A673 (cell line): ENCODE results near the gene NUP62. TPM values are rescaled to one million over a fixed set of nuclear protein-coding genes. Genes with fewer than 3 reads are reported as not detected.

Experiments
- BruUV-seq: library from RNA; stranded (reverse); fragments of 400-500 nt; replicated peaks from 2 replicates; lab custom pipeline; 2021; lab: Mats Ljungman, UMichigan
- CTCF ChIA-PET: fragments of 300-600 bp; sonication (Branson Sonifier 250); formaldehyde crosslinking; loops from one replicate; lab custom pipeline; 2022; ENCODE audit warnings: antibody characterized with exemption; lab: Charles Lee
- POLR2A ChIA-PET: fragments of 300-600 bp; sonication (Branson Sonifier 250); formaldehyde crosslinking; loops from one replicate; lab custom pipeline; 2022; ENCODE audit warnings: antibody characterized with exemption; ENCODE audit not compliant: low non-redundant PET; lab: Charles Lee
- DNase-seq: peaks from one replicate; pipeline ENCODE4 v3.0.0-alpha.2; 2015; ENCODE audit warnings: low spot score
- H3K27ac ChIP-seq: fragments of 200-600 bp; sonication (generic); 2 replicates; pipeline ENCODE4 v1.5.1; 2016; ENCODE audit warnings: mixed run types, low read depth, mild to moderate bottlenecking, mixed read lengths, antibody characterized with exemption, low read length; ENCODE audit not compliant: poor library complexity, severe bottlenecking
- H3K27me3 ChIP-seq: fragments of 200-600 bp; sonication (generic); replicated peaks from 2 replicates; pipeline ENCODE4 v1.6.1; 2017; ENCODE audit warnings: mixed run types, low read depth, mild to moderate bottlenecking, mixed read lengths, antibody characterized with exemption, low read length; ENCODE audit not compliant: insufficient read depth, poor library complexity
- H3K36me3 ChIP-seq: fragments of 200-600 bp; sonication (generic); 2 replicates; pipeline ENCODE4 v1.6.1; 2016; ENCODE audit warnings: mixed run types, mild to moderate bottlenecking, mixed read lengths, antibody characterized with exemption, low read length; ENCODE audit not compliant: insufficient read depth, poor library complexity, severe bottlenecking
- H3K4me1 ChIP-seq: fragments of 200-600 bp; sonication (generic); 2 replicates; pipeline ENCODE4 v1.6.1; 2017; ENCODE audit warnings: mixed run types, mild to moderate bottlenecking, mixed read lengths, antibody characterized with exemption, low read length; ENCODE audit not compliant: insufficient read depth, poor library complexity, severe bottlenecking
- H3K4me3 ChIP-seq: fragments of 200-600 bp; sonication (generic); 2 replicates; pipeline ENCODE4 v1.5.1; 2016; ENCODE audit warnings: low read depth, mixed run types, mild to moderate bottlenecking, mixed read lengths, low read length; ENCODE audit not compliant: poor library complexity, severe bottlenecking
- H3K9me3 ChIP-seq: fragments of 200-600 bp; sonication (generic); 2 replicates; pipeline ENCODE4 v1.6.1; 2016; ENCODE audit warnings: mixed run types, low read depth, mild to moderate bottlenecking, mixed read lengths, antibody characterized with exemption, low read length; ENCODE audit not compliant: poor library complexity, severe bottlenecking
- CTCF ChIP-seq: fragments of 300-800, 200-600 bp; sonication (generic); conservative IDR thresholded peaks from 2 replicates; pipeline ENCODE4 v1.5.1; 2017; ENCODE audit warnings: low read depth, mild to moderate bottlenecking, antibody characterized with exemption, low read length, moderate library complexity, mixed read lengths
- EZH2 ChIP-seq: fragments of 200-600 bp; sonication (generic); IDR thresholded peaks from 2 replicates; pipeline ENCODE4 v1.6.1; 2017; ENCODE audit warnings: borderline replicate concordance, low read depth, mild to moderate bottlenecking, mixed read lengths, antibody characterized with exemption, low read length; ENCODE audit not compliant: poor library complexity, severe bottlenecking
- intact Hi-C: fragments of 100-400 bp; cut with micrococcal nuclease; formaldehyde crosslinking; loops from one replicate; pipeline ENCODE4 v1.10.0; 2022; ENCODE audit not compliant: unreplicated experiment
- total RNA-seq: library from RNA; stranded (reverse); gene quantifications from 2 replicates; pipeline ENCODE4 v1.2.3, GENCODE V29; 2021

NUP62 gene
- total RNA-seq, 1 experiment from 2014 or later, result 98.5 TPM

- ChIA-PET CTCF (interaction anchor here (0.6 kb wide), 1 partner anchor 836 kb away, joined by 4 read pairs; no protein-coding TSS in a partner anchor), POLR2A (no interaction called here)
- intact Hi-C loops, result no loop called here
- H3K4me1 ChIP-seq, result no peaks in the 10 kb centered on the region
- TF ChIP-seq CTCF, result no peak
- TF ChIP-seq EZH2, result no peak
- H3K27ac ChIP-seq, result no peak overlapping the region
- H3K9me3 ChIP-seq, result no peaks in the 10 kb centered on the region
- H3K27me3 ChIP-seq, result no peaks in the 10 kb centered on the region
- no TSS peak for BruUV-seq
- no peak for DNase-seq
- peaks cover 13% of the 10 kb centered on the region for H3K36me3 ChIP-seq
- no peak overlapping the region for H3K4me3 ChIP-seq
These were observed 40.8 kb downstream of the NUP62 start for GRCh38 chr19:49888510-49888824.

- peaks cover 19% of the 10 kb centered on the region for H3K36me3 ChIP-seq
- H3K27ac ChIP-seq, result no peak overlapping the region
- H3K4me1 ChIP-seq, result no peaks in the 10 kb centered on the region
- H3K4me3 ChIP-seq, result no peak overlapping the region
- peaks cover 4% of the 10 kb centered on the region for H3K9me3 ChIP-seq
- intact Hi-C loops, result no loop called here
- POLR2A ChIA-PET, result no interaction called here
- CTCF ChIA-PET, result interaction anchor here (0.6 kb wide), 1 partner anchor 837 kb away, joined by 4 read pairs; no protein-coding TSS in a partner anchor
- DNase-seq, result no peak
- no TSS peak for BruUV-seq
- no peaks in the 10 kb centered on the region for H3K27me3 ChIP-seq
- TF ChIP-seq CTCF (no peak), EZH2 (no peak)
These were observed 41.4 kb downstream of the NUP62 start for GRCh38 chr19:49887665-49888509.

GRCh38 chr19:49887037-49887664 is 42.2 kb downstream of the NUP62 start:
- intact Hi-C loops, result no loop called here
- no peak for TF ChIP-seq CTCF
- no peak for TF ChIP-seq EZH2
- Histone ChIP-seq H3K9me3 (peaks cover 8% of the 10 kb centered on the region), H3K4me3 (no peak overlapping the region), H3K4me1 (no peaks in the 10 kb centered on the region), H3K27me3 (no peaks in the 10 kb centered on the region), H3K27ac (no peak overlapping the region), H3K36me3 (peaks cover 26% of the 10 kb centered on the region)
- no TSS peak for BruUV-seq
- POLR2A ChIA-PET, result no interaction called here
- DNase-seq, result no peak
- CTCF ChIA-PET, result no interaction called here
